HL-60 (cell line): ENCODE measurements around the gene SERPINA3.

Experiments
- CTCF ChIP-seq: IDR thresholded peaks from one replicate; pipeline ENCODE4 v1.5.1; 2011; ENCODE audit warnings: low read length, control low read depth, inconsistent platforms; ENCODE audit not compliant: insufficient read depth
- GABPA ChIP-seq: IDR thresholded peaks from 2 replicates; pipeline ENCODE4 v1.6.1; 2012; ENCODE audit warnings: low read depth
- POLR2AphosphoS5 ChIP-seq: IDR thresholded peaks from 2 replicates; pipeline ENCODE4 v1.6.1; 2012; ENCODE audit warnings: low read depth
- TF ChIP-seq, protein P1 (sequence below): IDR thresholded peaks from 2 replicates; pipeline ENCODE4 v1.6.1; 2012; ENCODE audit warnings: low read depth; ENCODE audit not compliant: insufficient replicate concordance

GRCh38 chr14:94595912-94596311 is 16.3 kb upstream of the SERPINA3 start:
- TF ChIP-seq, protein P1, sequence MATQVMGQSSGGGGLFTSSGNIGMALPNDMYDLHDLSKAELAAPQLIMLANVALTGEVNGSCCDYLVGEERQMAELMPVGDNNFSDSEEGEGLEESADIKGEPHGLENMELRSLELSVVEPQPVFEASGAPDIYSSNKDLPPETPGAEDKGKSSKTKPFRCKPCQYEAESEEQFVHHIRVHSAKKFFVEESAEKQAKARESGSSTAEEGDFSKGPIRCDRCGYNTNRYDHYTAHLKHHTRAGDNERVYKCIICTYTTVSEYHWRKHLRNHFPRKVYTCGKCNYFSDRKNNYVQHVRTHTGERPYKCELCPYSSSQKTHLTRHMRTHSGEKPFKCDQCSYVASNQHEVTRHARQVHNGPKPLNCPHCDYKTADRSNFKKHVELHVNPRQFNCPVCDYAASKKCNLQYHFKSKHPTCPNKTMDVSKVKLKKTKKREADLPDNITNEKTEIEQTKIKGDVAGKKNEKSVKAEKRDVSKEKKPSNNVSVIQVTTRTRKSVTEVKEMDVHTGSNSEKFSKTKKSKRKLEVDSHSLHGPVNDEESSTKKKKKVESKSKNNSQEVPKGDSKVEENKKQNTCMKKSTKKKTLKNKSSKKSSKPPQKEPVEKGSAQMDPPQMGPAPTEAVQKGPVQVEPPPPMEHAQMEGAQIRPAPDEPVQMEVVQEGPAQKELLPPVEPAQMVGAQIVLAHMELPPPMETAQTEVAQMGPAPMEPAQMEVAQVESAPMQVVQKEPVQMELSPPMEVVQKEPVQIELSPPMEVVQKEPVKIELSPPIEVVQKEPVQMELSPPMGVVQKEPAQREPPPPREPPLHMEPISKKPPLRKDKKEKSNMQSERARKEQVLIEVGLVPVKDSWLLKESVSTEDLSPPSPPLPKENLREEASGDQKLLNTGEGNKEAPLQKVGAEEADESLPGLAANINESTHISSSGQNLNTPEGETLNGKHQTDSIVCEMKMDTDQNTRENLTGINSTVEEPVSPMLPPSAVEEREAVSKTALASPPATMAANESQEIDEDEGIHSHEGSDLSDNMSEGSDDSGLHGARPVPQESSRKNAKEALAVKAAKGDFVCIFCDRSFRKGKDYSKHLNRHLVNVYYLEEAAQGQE, result no peak
- TF ChIP-seq POLR2AphosphoS5 (no peak), CTCF (no peak), GABPA (no peak)
